ENCODE results near the gene RUNDC1. TPM values are rescaled to one million over a fixed set of nuclear protein-coding genes. Genes with fewer than 3 reads are reported as not detected.

Gene RUNDC1
- total and polyA plus RNA-seq, 8 donors: 10.3 to 16.9 (median 12.6) TPM

GRCh38 chr17:43028221-43028861, 48.0 kb downstream of the RUNDC1 start:
- Histone ChIP-seq H3K9me3 (no peaks in the 10 kb centered on the region), H3K4me1 (peaks cover 0 to 16% of the 10 kb centered on the region in 2 donors), H3K4me3 (no peak overlapping the region), H3K27ac (no peak overlapping the region), H3K36me3 (no peaks in the 10 kb centered on the region), H3K27me3 (no peaks in the 10 kb centered on the region)
- no peak for TF ChIP-seq CTCF (IDR thresholded peaks at IDR 0.05)
- DNase-seq: no peak
- intact Hi-C loops (cut with DNase I): loop anchor here in 1 of 2 donors (10.0 kb wide), 1 partner anchor 286 kb away; no protein-coding TSS in a partner anchor
- ATAC-seq: no peak

- intact Hi-C loops (cut with DNase I): no loop called here
- H3K27ac ChIP-seq: no peak overlapping the region
- DNase-seq: no peak
- no peak overlapping the region for H3K4me3 ChIP-seq
- no peaks in the 10 kb centered on the region for H3K36me3 ChIP-seq
- no peaks in the 10 kb centered on the region for H3K9me3 ChIP-seq
- H3K27me3 ChIP-seq: no peaks in the 10 kb centered on the region
- ATAC-seq: no peak
- no peaks in the 10 kb centered on the region for H3K4me1 ChIP-seq
- no peak for TF ChIP-seq CTCF (IDR thresholded peaks at IDR 0.05)
These were observed 49.9 kb downstream of the RUNDC1 start for GRCh38 chr17:43030137-43030767.

GRCh38 chr17:43031666-43032065, 51.3 kb downstream of the RUNDC1 start:
- TF ChIP-seq CTCF (IDR thresholded peaks at IDR 0.05): no peak
- ATAC-seq (no peak), DNase-seq (no peak)
- intact Hi-C loops (cut with DNase I): no loop called here
- Histone ChIP-seq H3K4me3 (no peak overlapping the region), H3K36me3 (no peaks in the 10 kb centered on the region), H3K9me3 (no peaks in the 10 kb centered on the region), H3K27me3 (no peaks in the 10 kb centered on the region), H3K4me1 (no peaks in the 10 kb centered on the region), H3K27ac (no peak overlapping the region)

- no peaks in the 10 kb centered on the region for H3K27me3 ChIP-seq
- H3K4me1 ChIP-seq: no peaks in the 10 kb centered on the region
- no peaks in the 10 kb centered on the region for H3K9me3 ChIP-seq
- peak in 1 of 4 donors; percentile 65 for DNase-seq
- ATAC-seq: peak; percentile 36
- no peaks in the 10 kb centered on the region for H3K36me3 ChIP-seq
- no peak overlapping the region for H3K4me3 ChIP-seq
- TF ChIP-seq CTCF (IDR thresholded peaks at IDR 0.05): no peak
- intact Hi-C loops (cut with DNase I): no loop called here
- no peak overlapping the region for H3K27ac ChIP-seq
These were observed 53.9 kb downstream of the RUNDC1 start for GRCh38 chr17:43033948-43034881.

GRCh38 chr17:43034894-43035293, 54.5 kb downstream of the RUNDC1 start:
- no peak for TF ChIP-seq CTCF (IDR thresholded peaks at IDR 0.05)
- H3K36me3 ChIP-seq: no peaks in the 10 kb centered on the region
- no peaks in the 10 kb centered on the region for H3K4me1 ChIP-seq
- no peaks in the 10 kb centered on the region for H3K9me3 ChIP-seq
- no peak overlapping the region for H3K4me3 ChIP-seq
- ATAC-seq (no peak), DNase-seq (no peak)
- intact Hi-C loops (cut with DNase I): no loop called here
- H3K27me3 ChIP-seq: no peaks in the 10 kb centered on the region
- H3K27ac ChIP-seq: no peak overlapping the region

Measured in left lung (tissue), 10 donors.